Fibroblast of gingiva (primary cell): Measurements from ENCODE around the gene HTRA1.

ENCODE experiments used
- DNase-seq: peaks from one replicate; pipeline ENCODE4 v3.0.0-alpha.2; 2011; ENCODE audit warnings: low read depth

Gene HTRA1

GRCh38 chr10:122554131-122555036, 93.0 kb downstream of the HTRA1 start:
- DNase-seq: no peak

- no peak for DNase-seq
Observed at GRCh38 chr10:122555442-122555841, 94.1 kb downstream of the HTRA1 start.

- no peak for DNase-seq
Observed at GRCh38 chr10:122557516-122557915, 96.2 kb downstream of the HTRA1 start.

- no peak for DNase-seq
Observed at GRCh38 chr10:122558452-122558851, 97.1 kb downstream of the HTRA1 start.

GRCh38 chr10:122559228-122559627, 97.9 kb downstream of the HTRA1 start:
- no peak for DNase-seq

DNA sequence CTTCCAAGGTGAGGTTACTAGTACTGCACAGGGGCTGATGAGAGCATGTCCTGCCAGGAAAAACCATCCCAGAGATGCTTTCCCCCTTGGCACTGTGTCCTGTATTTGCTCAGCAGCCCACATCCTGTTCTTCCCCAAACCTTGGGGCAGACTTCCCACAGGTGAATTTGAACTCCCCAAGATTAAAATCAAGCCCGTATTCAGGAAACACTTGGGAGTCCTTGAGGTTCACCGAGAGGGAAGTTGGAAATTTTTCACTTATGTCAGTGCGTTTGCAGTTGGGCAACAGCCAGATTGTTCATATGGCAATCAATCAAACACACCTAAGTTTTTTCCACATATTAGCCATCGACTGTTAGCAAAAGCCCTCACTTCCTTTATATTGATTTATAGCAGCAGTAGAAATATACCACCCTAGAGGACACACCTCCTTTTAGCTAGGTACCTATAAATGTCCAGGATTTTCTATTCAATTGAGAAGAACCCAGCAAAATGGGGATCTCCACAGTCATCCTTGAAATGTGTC, 99.0 kb downstream of the HTRA1 start, which contains the start of gene DMBT1:
TSS of gene DMBT1 (plus strand) at position 476 of the 526 bp plus-strand sequence. CDS start at position 493, 17 bp downstream.
- DNase-seq: no peak

DNA sequence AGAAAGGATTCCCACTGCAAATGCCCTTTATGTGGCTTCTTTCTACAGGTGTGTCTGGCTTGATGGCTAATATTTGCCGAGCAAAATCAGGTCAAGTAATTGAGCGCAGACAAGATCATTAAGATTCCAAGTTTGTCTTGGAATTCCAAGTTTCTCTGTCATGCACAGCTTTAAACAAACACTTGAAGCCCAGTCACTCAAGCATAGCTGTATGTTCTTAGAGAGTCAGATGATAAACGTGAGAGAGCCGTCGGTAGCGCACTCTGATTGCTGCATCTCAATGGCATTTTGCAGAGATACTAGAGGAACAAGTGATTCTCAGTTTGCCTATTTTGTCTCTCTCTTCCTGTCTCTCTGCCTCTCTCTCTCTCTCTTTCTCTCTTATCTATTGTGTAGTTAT, 99.9 kb downstream of the HTRA1 start:
- no peak for DNase-seq

DNA sequence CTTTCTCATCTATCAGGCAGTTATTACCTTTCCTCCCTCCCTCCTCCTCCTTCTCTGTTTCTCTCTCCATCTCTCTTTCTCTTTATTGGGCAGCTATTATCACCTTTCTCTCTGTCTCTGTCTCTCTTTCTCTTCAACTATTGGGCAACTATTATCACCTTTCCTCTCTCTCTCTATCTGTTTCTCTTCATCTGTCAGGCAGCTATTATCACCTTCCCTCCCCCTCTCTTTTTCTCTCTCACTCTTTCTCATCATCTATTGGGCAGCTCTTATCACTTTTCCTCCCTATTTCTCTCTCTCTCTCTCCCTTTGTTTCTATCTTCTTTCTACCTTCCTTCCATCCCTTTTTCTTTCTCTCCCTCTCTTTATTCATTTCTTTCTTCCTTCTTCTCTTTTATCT, 100.4 kb downstream of the HTRA1 start:
- no peak for DNase-seq
